Astrocyte of the spinal cord (primary cell): Measurements from ENCODE around the gene DLX4.

Experiments
- DNase-seq: peaks from one replicate; pipeline ENCODE4 v3.0.0; 2011; ENCODE audit warnings: low read depth, low spot score
- H3K4me3 ChIP-seq: 2 replicates; pipeline ENCODE4 v1.5.1; 2011; ENCODE audit warnings: low read depth, mild to moderate bottlenecking, low read length, moderate library complexity
- in situ Hi-C: cut with HindIII; loops from 2 replicates; pipeline ENCODE4 v1.10.0; 2017; ENCODE audit warnings: low sequenced_read_pairs
- TF ChIP-seq, protein P1 (sequence below): IDR thresholded peaks from 2 replicates; pipeline ENCODE4 v1.5.1; 2012; ENCODE audit warnings: low read depth, mild to moderate bottlenecking, low read length, inconsistent platforms

DLX4 gene

DNA sequence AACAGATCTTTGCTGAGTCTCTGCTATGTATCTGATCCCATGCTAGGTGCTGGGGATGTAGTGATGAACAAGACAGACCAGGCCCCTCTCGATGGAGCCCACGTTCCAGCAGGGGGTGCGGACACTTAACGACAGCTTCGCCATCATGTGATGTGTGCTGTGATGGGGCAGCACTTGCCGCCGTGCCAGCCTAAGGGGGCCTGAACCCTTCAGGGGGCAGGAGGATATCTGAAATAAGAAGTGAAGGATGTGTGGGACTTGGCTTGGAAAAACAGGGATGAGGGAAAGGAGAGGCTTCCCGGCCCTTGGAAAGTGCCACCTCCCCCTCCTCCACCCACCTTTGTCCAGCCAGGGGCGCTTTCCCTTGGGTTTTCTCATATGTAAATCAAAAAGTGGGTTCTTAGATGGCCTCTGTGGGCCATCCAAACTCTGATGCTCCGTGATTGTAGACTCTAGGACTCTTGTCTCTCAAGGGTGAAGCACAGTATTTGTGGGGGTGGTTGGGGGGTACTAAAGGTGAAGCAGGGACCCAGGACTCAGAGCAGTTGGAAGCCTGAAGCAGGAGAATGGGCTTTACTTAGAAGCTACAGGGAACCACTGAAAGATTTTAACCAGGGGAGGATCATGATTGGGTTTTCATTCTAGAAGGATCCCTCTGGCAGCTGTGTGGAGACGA lies 30.0 kb downstream of the DLX4 start:
- TF ChIP-seq, protein P1, sequence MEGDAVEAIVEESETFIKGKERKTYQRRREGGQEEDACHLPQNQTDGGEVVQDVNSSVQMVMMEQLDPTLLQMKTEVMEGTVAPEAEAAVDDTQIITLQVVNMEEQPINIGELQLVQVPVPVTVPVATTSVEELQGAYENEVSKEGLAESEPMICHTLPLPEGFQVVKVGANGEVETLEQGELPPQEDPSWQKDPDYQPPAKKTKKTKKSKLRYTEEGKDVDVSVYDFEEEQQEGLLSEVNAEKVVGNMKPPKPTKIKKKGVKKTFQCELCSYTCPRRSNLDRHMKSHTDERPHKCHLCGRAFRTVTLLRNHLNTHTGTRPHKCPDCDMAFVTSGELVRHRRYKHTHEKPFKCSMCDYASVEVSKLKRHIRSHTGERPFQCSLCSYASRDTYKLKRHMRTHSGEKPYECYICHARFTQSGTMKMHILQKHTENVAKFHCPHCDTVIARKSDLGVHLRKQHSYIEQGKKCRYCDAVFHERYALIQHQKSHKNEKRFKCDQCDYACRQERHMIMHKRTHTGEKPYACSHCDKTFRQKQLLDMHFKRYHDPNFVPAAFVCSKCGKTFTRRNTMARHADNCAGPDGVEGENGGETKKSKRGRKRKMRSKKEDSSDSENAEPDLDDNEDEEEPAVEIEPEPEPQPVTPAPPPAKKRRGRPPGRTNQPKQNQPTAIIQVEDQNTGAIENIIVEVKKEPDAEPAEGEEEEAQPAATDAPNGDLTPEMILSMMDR = no peak
- DNase-seq = no peak
- H3K4me3 ChIP-seq = no peak overlapping the region
- in situ Hi-C loops = loop anchor here (10.0 kb wide), 1 partner anchor 84 kb away; no protein-coding TSS in a partner anchor

DNA sequence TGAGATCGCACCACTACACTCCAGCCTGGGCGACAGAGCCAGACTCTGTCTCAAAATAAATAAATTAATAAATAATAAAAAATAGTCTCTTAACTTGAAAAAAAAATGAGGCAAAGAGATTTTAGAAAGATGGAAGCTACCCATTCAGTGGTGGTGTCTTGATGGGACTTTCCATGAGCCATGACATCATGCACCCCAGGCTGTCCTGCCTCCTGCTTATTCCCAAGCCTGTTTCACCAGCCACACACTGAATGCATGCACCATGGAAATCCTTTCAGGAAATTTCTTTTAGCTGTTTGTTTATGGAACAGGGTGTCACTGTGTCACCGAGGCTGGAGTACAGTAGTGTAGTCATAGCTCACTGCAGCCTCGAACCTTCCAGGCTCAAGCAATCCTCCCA lies 34.9 kb downstream of the DLX4 start:
- H3K4me3 ChIP-seq = no peak overlapping the region
- DNase-seq = no peak
- in situ Hi-C loops = no loop called here
- TF ChIP-seq, protein P1 = no peak

DNA sequence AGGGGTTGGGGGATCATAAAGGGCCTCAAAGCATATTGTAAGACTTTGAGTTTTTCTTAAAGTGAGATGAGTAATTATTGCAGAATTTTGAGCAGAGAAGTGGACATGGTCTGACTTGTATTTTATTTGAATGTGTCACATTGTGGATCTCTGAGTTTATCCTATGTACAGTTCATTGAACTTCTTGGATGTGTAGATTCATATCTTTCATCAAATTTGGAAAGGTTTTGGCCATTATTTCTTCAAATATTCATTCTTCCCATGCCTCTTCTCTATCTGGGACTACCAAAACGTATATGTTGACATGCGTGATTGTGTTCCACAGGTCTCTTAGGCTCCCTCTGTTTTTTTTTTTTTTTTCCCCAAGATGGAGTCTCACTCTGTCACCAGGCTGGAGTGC lies 40.3 kb downstream of the DLX4 start:
- H3K4me3 ChIP-seq = no peak overlapping the region
- in situ Hi-C loops = no loop called here
- no peak for DNase-seq
- TF ChIP-seq, protein P1 = no peak

DNA sequence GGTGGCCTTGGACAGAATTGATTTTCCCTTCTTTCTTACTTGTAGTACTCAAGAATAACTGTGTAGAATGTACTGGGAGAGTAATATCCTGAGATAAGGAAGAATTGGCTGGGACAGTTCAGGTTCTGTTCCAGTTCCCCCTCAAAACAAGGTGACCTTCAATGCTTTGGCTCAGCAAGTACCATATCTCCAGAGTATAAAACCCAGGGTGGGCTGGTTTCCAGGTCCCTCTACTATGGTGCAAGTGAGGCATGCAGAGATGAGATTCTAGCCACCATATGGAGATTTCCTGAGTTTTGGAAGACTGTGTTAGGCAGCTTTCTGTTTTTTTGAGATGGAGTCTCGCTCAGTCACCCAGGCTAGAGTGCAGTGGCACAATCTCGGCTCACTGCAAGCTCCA lies 44.1 kb downstream of the DLX4 start:
- TF ChIP-seq, protein P1 = no peak
- H3K4me3 ChIP-seq = no peak overlapping the region
- no peak for DNase-seq
- in situ Hi-C loops = no loop called here

DNA sequence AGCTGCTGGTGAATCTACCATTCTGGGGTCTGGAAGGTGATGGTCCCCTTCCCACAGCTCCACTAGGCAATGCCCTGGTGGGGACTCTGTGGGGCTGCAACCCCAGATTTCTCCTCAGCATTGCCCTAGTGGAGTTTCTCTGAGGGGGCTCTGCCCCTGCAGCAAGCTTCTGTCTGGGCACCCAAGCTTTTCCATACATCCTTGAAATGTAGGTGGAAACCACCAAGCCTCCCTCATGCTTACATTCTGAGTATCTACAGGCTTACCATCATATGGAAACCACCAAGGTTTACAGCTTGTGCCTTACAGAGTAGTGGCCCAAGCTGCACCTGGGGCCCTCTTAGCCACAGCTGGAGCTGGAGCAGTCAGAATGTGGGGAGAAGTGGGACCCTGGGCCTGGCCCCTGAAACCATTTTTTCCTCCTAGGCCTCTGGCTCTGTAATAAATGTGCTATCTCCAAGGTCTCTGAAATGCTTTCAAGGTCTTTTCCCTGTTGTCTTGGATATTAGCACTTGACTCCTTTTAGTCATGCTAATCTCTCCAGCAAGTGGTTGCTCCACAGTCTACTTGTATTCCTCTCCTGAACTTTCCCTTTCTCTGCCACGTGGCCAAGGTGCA lies 45.6 kb downstream of the DLX4 start:
- DNase-seq = no peak
- TF ChIP-seq, protein P1 = no peak
- no peak overlapping the region for H3K4me3 ChIP-seq
- in situ Hi-C loops = no loop called here

DNA sequence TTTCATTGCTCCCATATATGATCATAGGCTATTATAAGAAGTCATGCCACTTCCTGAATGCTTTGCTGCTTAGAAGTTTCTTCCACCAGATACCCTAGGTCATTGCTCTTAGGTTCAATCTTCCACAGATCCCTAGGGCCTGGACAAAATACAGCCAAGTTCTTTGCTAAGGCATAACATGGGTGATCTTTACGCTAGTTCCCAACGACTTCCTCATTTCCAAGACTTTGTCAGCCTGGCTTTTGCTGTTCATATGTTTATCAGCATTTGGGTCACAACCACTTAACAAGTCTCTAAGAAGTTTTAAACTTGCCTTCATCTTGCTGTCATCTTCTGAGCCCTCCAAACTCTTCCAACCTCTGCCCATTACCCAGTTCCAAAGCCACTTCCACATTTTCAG lies 46.2 kb downstream of the DLX4 start:
- DNase-seq = no peak
- H3K4me3 ChIP-seq = no peak overlapping the region
- TF ChIP-seq, protein P1 = no peak
- in situ Hi-C loops = no loop called here
